ENCODE results near the gene KLK13.

Gene KLK13

GRCh38 chr19:51060336-51060735 is 4.6 kb downstream of the KLK13 start:
- TF ChIP-seq GATA3 (IDR thresholded peaks at IDR 0.05; ENCODE audit: low read depth, low read length) (no peak), GATA2 (IDR thresholded peaks at IDR 0.05; ENCODE audit: low read depth, low read length) (no peak)

- no peak for TF ChIP-seq GATA3 (IDR thresholded peaks at IDR 0.05; ENCODE audit: low read depth, low read length)
- TF ChIP-seq GATA2 (IDR thresholded peaks at IDR 0.05; ENCODE audit: low read depth, low read length), result no peak
Observed at GRCh38 chr19:51059715-51060114, 5.2 kb downstream of the KLK13 start.

GRCh38 chr19:51055866-51056265 is 9.0 kb downstream of the KLK13 start:
- TF ChIP-seq GATA2 (IDR thresholded peaks at IDR 0.05; ENCODE audit: low read depth, low read length), result no peak
- TF ChIP-seq GATA3 (IDR thresholded peaks at IDR 0.05; ENCODE audit: low read depth, low read length), result no peak

- TF ChIP-seq GATA3 (IDR thresholded peaks at IDR 0.05; ENCODE audit: low read depth, low read length), result no peak
- TF ChIP-seq GATA2 (IDR thresholded peaks at IDR 0.05; ENCODE audit: low read depth, low read length), result no peak
Observed at GRCh38 chr19:51047031-51047335, 17.9 kb downstream of the KLK13 start.

- no peak for TF ChIP-seq GATA2 (IDR thresholded peaks at IDR 0.05; ENCODE audit: low read depth, low read length)
Observed at GRCh38 chr19:51044327-51044726, 20.6 kb downstream of the KLK13 start.

- TF ChIP-seq GATA2 (IDR thresholded peaks at IDR 0.05; ENCODE audit: low read depth, low read length) (no peak), GATA3 (IDR thresholded peaks at IDR 0.05; ENCODE audit: low read depth, low read length) (no peak)
Observed at GRCh38 chr19:51043497-51043896, 21.4 kb downstream of the KLK13 start.

GRCh38 chr19:51040151-51040550 is 24.7 kb downstream of the KLK13 start:
- TF ChIP-seq GATA3 (IDR thresholded peaks at IDR 0.05; ENCODE audit: low read depth, low read length) (no peak), GATA2 (IDR thresholded peaks at IDR 0.05; ENCODE audit: low read depth, low read length) (no peak)

GRCh38 chr19:51036519-51036918 is 28.4 kb downstream of the KLK13 start:
- TF ChIP-seq GATA3 (IDR thresholded peaks at IDR 0.05; ENCODE audit: low read depth, low read length), result no peak
- no peak for TF ChIP-seq GATA2 (IDR thresholded peaks at IDR 0.05; ENCODE audit: low read depth, low read length)

GRCh38 chr19:51034704-51035103 is 30.2 kb downstream of the KLK13 start, which contains the start of gene KLK12:
Gene KLK12 (minus strand): TSS chr19:51035002. CDS start chr19:51034621, 381 bp downstream.
- no peak for TF ChIP-seq GATA3 (IDR thresholded peaks at IDR 0.05; ENCODE audit: low read depth, low read length)
- TF ChIP-seq GATA2 (IDR thresholded peaks at IDR 0.05; ENCODE audit: low read depth, low read length), result no peak

GRCh38 chr19:51031880-51032225 is 33.0 kb downstream of the KLK13 start:
- TF ChIP-seq GATA2 (IDR thresholded peaks at IDR 0.05; ENCODE audit: low read depth, low read length), result no peak
- TF ChIP-seq GATA3 (IDR thresholded peaks at IDR 0.05; ENCODE audit: low read depth, low read length), result no peak

GRCh38 chr19:51031220-51031879 is 33.5 kb downstream of the KLK13 start:
- TF ChIP-seq GATA3 (IDR thresholded peaks at IDR 0.05; ENCODE audit: low read depth, low read length) (no peak), GATA2 (IDR thresholded peaks at IDR 0.05; ENCODE audit: low read depth, low read length) (no peak)

- no peak for TF ChIP-seq GATA2 (IDR thresholded peaks at IDR 0.05; ENCODE audit: low read depth, low read length)
- no peak for TF ChIP-seq GATA3 (IDR thresholded peaks at IDR 0.05; ENCODE audit: low read depth, low read length)
Observed at GRCh38 chr19:51030631-51031030, 34.3 kb downstream of the KLK13 start.

GRCh38 chr19:51029718-51030117 is 35.2 kb downstream of the KLK13 start:
- TF ChIP-seq GATA3 (IDR thresholded peaks at IDR 0.05; ENCODE audit: low read depth, low read length) (no peak), GATA2 (IDR thresholded peaks at IDR 0.05; ENCODE audit: low read depth, low read length) (no peak)

- TF ChIP-seq GATA3 (IDR thresholded peaks at IDR 0.05; ENCODE audit: low read depth, low read length) (no peak), GATA2 (IDR thresholded peaks at IDR 0.05; ENCODE audit: low read depth, low read length) (no peak)
Observed at GRCh38 chr19:51027873-51028272, 37.0 kb downstream of the KLK13 start.

GRCh38 chr19:51027126-51027806 is 37.6 kb downstream of the KLK13 start:
- TF ChIP-seq GATA2 (IDR thresholded peaks at IDR 0.05; ENCODE audit: low read depth, low read length) (no peak), GATA3 (IDR thresholded peaks at IDR 0.05; ENCODE audit: low read depth, low read length) (no peak)

- TF ChIP-seq GATA3 (IDR thresholded peaks at IDR 0.05; ENCODE audit: low read depth, low read length) (no peak), GATA2 (IDR thresholded peaks at IDR 0.05; ENCODE audit: low read depth, low read length) (no peak)
Observed at GRCh38 chr19:51026554-51026831, 38.4 kb downstream of the KLK13 start, which contains the start of gene KLK11. Gene KLK11 (minus strand): TSS chr19:51026616. CDS start chr19:51025631, 985 bp downstream.
